Retinal pigment epithelial cell (primary cell): ENCODE data around the gene KRTAP2-3.

Source experiments
- DNase-seq: peaks from one replicate; pipeline ENCODE4 v3.0.0-alpha.2; 2010; ENCODE audit warnings: low read depth
- H3K4me3 ChIP-seq: 2 replicates; pipeline ENCODE4 v1.5.1; 2011; ENCODE audit warnings: mild to moderate bottlenecking, low read length, control low read depth, moderate library complexity
- CTCF ChIP-seq: conservative IDR thresholded peaks from 2 replicates; pipeline ENCODE4 v1.5.1; 2011; ENCODE audit warnings: low read depth, low read length, control low read depth, inconsistent platforms

The KRTAP2-3 gene

GRCh38 chr17:41026715-41027471, 33.0 kb downstream of the KRTAP2-3 start, which contains the start of gene KRTAP1-5:
TSS of gene KRTAP1-5 (minus strand) at chr17:41027208. CDS start at chr17:41027155, 53 bp downstream.
- no peak for TF ChIP-seq CTCF
- H3K4me3 ChIP-seq: no peak within 1 kb of the TSS
- no peak for DNase-seq

GRCh38 chr17:41024697-41025096, 35.2 kb downstream of the KRTAP2-3 start:
- no peak for TF ChIP-seq CTCF
- no peak for DNase-seq
- no peak overlapping the region for H3K4me3 ChIP-seq

GRCh38 chr17:41020336-41020735, 39.6 kb downstream of the KRTAP2-3 start:
- H3K4me3 ChIP-seq: no peak overlapping the region
- TF ChIP-seq CTCF: no peak
- no peak for DNase-seq

- DNase-seq: no peak
- no peak for TF ChIP-seq CTCF
- H3K4me3 ChIP-seq: no peak overlapping the region
These were observed 40.5 kb downstream of the KRTAP2-3 start for GRCh38 chr17:41019415-41019814.

GRCh38 chr17:41018541-41018940, 41.4 kb downstream of the KRTAP2-3 start:
- no peak for DNase-seq
- TF ChIP-seq CTCF: no peak
- no peak overlapping the region for H3K4me3 ChIP-seq

- DNase-seq: no peak
- H3K4me3 ChIP-seq: no peak overlapping the region
- TF ChIP-seq CTCF: no peak
These were observed 43.2 kb downstream of the KRTAP2-3 start for GRCh38 chr17:41016578-41017215.

GRCh38 chr17:41015454-41015853, 44.5 kb downstream of the KRTAP2-3 start:
- no peak for TF ChIP-seq CTCF
- no peak overlapping the region for H3K4me3 ChIP-seq
- no peak for DNase-seq
